Kidney epithelial cell (primary cell): ENCODE data around the gene SNRK. TPM values are rescaled to one million over a fixed set of nuclear protein-coding genes. Genes with fewer than 3 reads are reported as not detected.

ENCODE experiments used
- DNase-seq: peaks from one replicate; pipeline ENCODE4 v3.0.0-alpha.2; 2010; ENCODE audit warnings: low read depth
- H3K27me3 ChIP-seq: 2 replicates; pipeline ENCODE4 v1.6.0; 2011; ENCODE audit warnings: low read length; ENCODE audit not compliant: control insufficient read depth, insufficient read depth
- H3K36me3 ChIP-seq: 2 replicates; pipeline ENCODE4 v1.5.1; 2011; ENCODE audit warnings: low read length; ENCODE audit not compliant: control insufficient read depth, insufficient read depth
- H3K4me3 ChIP-seq: 2 replicates; pipeline ENCODE4 v1.5.1; 2011; ENCODE audit warnings: low read depth, mild to moderate bottlenecking, control low read depth, low read length
- total RNA-seq: library from RNA; depleted of rRNA; stranded (reverse); fragments of >200 nt; gene quantifications from 2 replicates; pipeline ENCODE4 v1.2.3, GENCODE V29; 2015
- TF ChIP-seq, protein P1 (sequence below): IDR thresholded peaks from 2 replicates; pipeline ENCODE4 v1.5.1; 2011; ENCODE audit warnings: mild to moderate bottlenecking, moderate library complexity, low read length, control low read depth, inconsistent platforms; ENCODE audit not compliant: insufficient read depth, poor library complexity, severe bottlenecking

The SNRK gene
- total RNA-seq, 1 donor from 2014 or later: 25.0 TPM

DNA sequence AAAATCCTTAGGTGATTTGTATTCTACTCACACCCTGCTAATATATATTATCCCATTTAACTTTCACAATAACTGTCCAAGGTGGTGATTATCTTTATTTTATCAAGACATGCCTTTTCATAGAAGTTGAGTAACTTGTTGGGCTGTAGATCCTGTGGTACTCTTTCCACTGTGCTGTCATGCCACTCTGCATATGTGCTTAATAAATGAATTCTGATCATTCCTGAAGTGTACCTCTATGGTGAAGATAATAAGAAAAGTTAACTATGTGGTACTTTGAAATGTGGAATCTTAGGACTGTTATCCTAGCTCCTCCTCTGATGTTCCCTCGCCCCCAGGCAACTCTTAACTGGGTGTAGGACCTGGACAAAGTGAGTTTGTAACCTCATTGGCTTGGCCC, 5.2 kb downstream of the SNRK start:
- DNase-seq: no peak
- Histone ChIP-seq H3K36me3 (no peaks in the 10 kb centered on the region), H3K27me3 (no peaks in the 10 kb centered on the region), H3K4me3 (no peak overlapping the region)
- TF ChIP-seq, protein P1, sequence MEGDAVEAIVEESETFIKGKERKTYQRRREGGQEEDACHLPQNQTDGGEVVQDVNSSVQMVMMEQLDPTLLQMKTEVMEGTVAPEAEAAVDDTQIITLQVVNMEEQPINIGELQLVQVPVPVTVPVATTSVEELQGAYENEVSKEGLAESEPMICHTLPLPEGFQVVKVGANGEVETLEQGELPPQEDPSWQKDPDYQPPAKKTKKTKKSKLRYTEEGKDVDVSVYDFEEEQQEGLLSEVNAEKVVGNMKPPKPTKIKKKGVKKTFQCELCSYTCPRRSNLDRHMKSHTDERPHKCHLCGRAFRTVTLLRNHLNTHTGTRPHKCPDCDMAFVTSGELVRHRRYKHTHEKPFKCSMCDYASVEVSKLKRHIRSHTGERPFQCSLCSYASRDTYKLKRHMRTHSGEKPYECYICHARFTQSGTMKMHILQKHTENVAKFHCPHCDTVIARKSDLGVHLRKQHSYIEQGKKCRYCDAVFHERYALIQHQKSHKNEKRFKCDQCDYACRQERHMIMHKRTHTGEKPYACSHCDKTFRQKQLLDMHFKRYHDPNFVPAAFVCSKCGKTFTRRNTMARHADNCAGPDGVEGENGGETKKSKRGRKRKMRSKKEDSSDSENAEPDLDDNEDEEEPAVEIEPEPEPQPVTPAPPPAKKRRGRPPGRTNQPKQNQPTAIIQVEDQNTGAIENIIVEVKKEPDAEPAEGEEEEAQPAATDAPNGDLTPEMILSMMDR: no peak

DNA sequence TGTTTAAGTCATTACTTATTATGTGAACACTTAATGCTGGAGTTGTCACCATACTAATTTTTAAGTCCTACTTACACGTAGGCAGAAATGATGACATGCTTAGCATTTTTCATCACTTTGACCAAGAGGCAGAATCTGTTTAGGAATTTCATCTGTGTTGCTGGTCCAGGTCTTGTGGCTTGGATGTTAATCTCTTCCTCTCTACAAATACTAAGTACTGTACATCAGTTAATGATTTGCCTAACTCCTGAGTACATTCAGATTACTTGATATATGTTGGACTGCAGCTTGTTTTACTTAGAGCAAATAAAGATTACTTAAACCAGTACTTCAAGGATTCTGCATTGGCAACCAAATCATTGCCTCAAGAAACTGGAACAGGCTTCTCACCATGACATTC, 8.6 kb downstream of the SNRK start:
- Histone ChIP-seq H3K4me3 (no peak overlapping the region), H3K27me3 (no peaks in the 10 kb centered on the region), H3K36me3 (no peaks in the 10 kb centered on the region)
- no peak for DNase-seq
- TF ChIP-seq, protein P1: no peak

DNA sequence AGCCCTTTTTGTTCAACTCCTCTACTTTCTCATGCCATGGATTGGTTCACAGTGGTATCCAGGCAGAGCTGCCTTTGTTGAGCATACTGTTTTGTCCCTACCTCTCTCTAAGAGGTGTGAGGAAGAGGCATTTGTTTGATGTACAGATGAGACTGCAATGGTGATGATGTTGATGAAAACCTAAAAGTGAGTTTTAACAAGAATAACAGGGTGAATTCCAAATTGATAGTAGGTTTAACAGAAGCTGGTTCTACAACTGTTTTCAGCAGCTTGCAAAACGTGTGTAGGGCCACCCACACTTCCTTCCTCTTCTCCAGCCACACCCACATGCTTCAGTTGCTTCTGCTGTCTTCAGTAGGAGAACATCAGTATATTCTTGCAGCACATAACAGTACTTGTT, 10.2 kb downstream of the SNRK start:
- Histone ChIP-seq H3K36me3 (no peaks in the 10 kb centered on the region), H3K27me3 (no peaks in the 10 kb centered on the region), H3K4me3 (no peak overlapping the region)
- TF ChIP-seq, protein P1: no peak
- DNase-seq: no peak

DNA sequence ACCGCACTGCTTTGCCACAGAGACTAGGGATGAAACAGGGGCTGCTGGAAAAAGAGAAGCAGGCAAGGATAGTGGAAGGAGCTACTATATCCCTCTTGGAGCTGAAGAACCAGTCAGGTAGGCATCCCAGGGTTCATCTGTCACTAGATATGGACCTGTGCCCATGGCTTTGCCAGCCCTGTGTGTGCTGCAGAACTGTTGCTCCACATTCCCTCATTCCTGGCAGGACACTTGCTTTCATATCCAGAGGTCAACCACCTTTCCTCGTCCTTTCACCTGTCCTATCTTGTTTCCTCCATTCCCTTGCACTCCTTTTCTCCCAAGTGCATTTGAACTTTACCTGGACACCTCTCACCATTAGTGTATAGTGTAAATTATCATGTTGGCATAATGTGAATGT, 12.0 kb downstream of the SNRK start:
- Histone ChIP-seq H3K4me3 (no peak overlapping the region), H3K27me3 (no peaks in the 10 kb centered on the region), H3K36me3 (no peaks in the 10 kb centered on the region)
- DNase-seq: no peak
- TF ChIP-seq, protein P1: no peak

DNA sequence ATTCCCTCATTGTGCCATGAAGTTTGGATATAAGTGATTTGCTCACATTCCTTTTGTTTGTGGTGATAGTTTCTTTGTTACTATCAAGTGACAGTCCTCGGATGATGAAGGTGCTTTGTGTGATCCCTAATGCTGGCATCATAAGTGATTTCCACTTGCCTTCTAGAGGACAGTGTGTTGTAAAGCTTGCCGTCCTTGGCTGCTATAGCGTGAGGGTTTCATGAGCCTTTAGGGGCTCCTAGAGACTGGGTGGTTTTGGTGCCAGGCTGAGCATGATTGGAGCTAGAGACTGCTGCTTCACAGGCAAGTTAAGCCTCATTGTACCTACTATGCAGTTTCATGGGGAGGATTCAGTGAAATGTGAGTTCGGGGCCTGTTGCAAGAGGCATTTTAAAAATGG, 12.4 kb downstream of the SNRK start:
- no peak for DNase-seq
- Histone ChIP-seq H3K4me3 (no peak overlapping the region), H3K27me3 (no peaks in the 10 kb centered on the region), H3K36me3 (peaks cover 1% of the 10 kb centered on the region)
- TF ChIP-seq, protein P1: no peak

DNA sequence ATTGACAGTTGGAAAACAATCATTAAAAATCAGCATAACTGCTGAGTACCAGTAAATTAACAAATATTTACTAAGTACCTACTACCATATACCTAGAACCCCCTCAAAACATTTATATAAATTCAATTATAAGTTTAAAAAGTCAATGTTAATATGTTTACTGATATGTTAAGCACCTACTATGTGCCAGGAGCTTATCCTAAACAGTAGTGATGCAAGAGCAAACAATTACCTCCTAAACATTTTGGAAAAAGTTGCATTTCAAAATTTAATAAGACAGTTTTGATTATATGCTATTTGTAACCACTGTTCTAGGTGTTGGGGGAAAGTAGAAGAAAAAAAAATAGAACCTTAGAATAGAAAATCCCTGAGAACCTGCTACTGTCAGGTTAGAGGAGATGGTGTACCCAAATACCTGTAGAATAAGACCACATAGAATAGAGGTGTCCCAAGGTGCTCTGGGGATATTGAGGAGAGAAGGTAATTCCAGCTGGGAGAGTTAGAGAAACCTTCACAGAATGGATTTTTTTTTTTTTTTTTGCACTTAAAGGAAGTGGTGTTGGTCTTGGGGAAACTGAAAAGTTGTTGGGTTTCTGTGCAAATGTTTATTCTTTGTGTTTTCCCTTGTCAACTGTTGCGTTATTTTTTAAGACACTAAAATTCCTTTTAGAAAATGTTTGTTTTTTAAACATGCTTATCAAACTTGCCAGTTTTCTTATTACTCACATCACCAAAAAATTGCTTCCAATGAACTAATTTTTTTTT, 16.0 kb downstream of the SNRK start:
- DNase-seq: no peak
- peaks cover 1% of the 10 kb centered on the region for H3K36me3 ChIP-seq
- no peak overlapping the region for H3K4me3 ChIP-seq
- TF ChIP-seq, protein P1: no peak
- no peaks in the 10 kb centered on the region for H3K27me3 ChIP-seq
